PC-3 (cell line): ENCODE results near the gene EMILIN3.

Source experiments
- EZH2 ChIP-seq: fragments of 300-600 bp; sonication (generic); IDR thresholded peaks from one replicate; pipeline ENCODE4 v1.6.1; 2017; ENCODE audit warnings: antibody characterized with exemption, mild to moderate bottlenecking, low read length; ENCODE audit not compliant: unreplicated experiment
- TF ChIP-seq, protein P1 (sequence below): fragments of 300-600 bp; sonication (generic); conservative IDR thresholded peaks from 2 replicates; pipeline ENCODE4 v1.5.1; 2017; ENCODE audit warnings: antibody characterized with exemption, low read depth, mild to moderate bottlenecking, low read length

DNA sequence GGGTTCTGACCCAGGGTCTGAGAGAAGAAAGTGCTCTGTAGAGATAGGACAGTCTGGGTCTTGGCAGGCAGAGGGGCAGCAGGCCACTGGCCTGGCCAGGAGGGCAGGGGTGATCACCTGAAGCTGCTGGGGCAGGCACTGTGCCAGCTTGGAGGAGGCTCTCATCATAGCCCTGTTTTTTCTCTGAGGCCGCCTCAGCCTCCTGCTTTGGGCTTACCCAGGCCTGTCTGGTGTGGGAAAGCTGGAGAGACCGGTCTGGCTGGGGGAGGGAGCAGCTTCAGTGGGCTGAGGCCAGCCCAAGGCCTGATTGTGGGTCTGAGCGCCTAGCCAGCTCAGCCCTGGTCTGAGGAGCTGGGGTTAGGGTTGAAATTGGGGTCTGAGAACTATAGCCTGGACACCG is 22.1 kb downstream of the EMILIN3 start:
- TF ChIP-seq, protein P1, sequence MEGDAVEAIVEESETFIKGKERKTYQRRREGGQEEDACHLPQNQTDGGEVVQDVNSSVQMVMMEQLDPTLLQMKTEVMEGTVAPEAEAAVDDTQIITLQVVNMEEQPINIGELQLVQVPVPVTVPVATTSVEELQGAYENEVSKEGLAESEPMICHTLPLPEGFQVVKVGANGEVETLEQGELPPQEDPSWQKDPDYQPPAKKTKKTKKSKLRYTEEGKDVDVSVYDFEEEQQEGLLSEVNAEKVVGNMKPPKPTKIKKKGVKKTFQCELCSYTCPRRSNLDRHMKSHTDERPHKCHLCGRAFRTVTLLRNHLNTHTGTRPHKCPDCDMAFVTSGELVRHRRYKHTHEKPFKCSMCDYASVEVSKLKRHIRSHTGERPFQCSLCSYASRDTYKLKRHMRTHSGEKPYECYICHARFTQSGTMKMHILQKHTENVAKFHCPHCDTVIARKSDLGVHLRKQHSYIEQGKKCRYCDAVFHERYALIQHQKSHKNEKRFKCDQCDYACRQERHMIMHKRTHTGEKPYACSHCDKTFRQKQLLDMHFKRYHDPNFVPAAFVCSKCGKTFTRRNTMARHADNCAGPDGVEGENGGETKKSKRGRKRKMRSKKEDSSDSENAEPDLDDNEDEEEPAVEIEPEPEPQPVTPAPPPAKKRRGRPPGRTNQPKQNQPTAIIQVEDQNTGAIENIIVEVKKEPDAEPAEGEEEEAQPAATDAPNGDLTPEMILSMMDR = no peak
- TF ChIP-seq EZH2 = no peak
